Ovary (tissue), 9 donors: ENCODE results near the gene CLIC3. TPM values are rescaled to one million over a fixed set of nuclear protein-coding genes. Genes with fewer than 3 reads are reported as not detected.

Experiments used
- DNase-seq, 5 donors: peaks; one replicate each; pipeline ENCODE4 v3.0.0-alpha.2; 2019 to 2020
- H3K27ac ChIP-seq, 2 donors: fragments of 200-600 bp; one replicate each; pipeline versions ENCODE4 v1.5.1 to v1.8.0; 2019 to 2022
- H3K27me3 ChIP-seq: fragments of 200-600 bp; one replicate; pipeline ENCODE4 v1.8.0; 2022
- H3K36me3 ChIP-seq: fragments of 200-600 bp; sonication (generic); one replicate; pipeline ENCODE4 v1.5.1; 2019
- H3K4me1 ChIP-seq: one replicate; pipeline ENCODE4 v1.8.1; 2013; ENCODE audit warnings: mild to moderate bottlenecking, moderate library complexity; ENCODE audit not compliant: insufficient read depth
- H3K4me3 ChIP-seq: fragments of 200-600 bp; sonication (generic); one replicate; pipeline ENCODE4 v1.5.1; 2017
- H3K9me3 ChIP-seq, 2 donors: fragments of 200-600 bp in 1 of 2; sonication (generic) in 1 of 2; one replicate each; pipeline versions ENCODE4 v1.5.1 to v1.8.1; 2013 to 2019; ENCODE audit warnings: mild to moderate bottlenecking in 1 of 2, moderate library complexity in 1 of 2
- CTCF ChIP-seq, 3 donors: fragments of 450-650 bp in 2 of 3; fragments of 200-600 bp in 1 of 3; IDR thresholded peaks; one replicate each; pipeline versions ENCODE4 v1.5.1 to v1.8.0; 2016 to 2022; ENCODE audit warnings: antibody characterized with exemption in 3 of 3, mild to moderate bottlenecking in 1 of 3
- EP300 ChIP-seq: sonication (generic); formaldehyde crosslinking; IDR thresholded peaks from one replicate; pipeline ENCODE4 v1.6.1; 2017; ENCODE audit warnings: antibody characterized with exemption
- POLR2A ChIP-seq: fragments of 450-650 bp; IDR thresholded peaks from one replicate; pipeline ENCODE4 v1.6.1; 2017; ENCODE audit warnings: antibody characterized with exemption, mild to moderate bottlenecking, moderate library complexity
- WGBS, 3 donors: extraction: QIAGEN DNeasy Blood & Tissue Kit in 1 of 3; methylation state at CpG; one replicate each; pipeline versions ENCODE4 v1.1.5 to v1.1.7; 2013 to 2017; 5-methylcytosine and 5-hydroxymethylcytosine counted together
- intact Hi-C, 4 donors: fragments of 100-400 bp; cut with DNase I; formaldehyde crosslinking; loops; one replicate each; pipeline versions ENCODE4 v1.11.0 to v1.15.1; 2022 to 2023
- polyA plus RNA-seq, 2 donors: library from polyadenylated mRNA; stranded (reverse); fragments of 200-250 nt in 1 of 2; fragments of 350-450 nt in 1 of 2; fragmentation: Illumina TruSeq in 1 of 2; extraction: RNeasy Lipid Tissue Mini Kit (QIAGEN cat#74804) in 1 of 2; gene quantifications; one replicate each; pipeline ENCODE4 v1.2.3, GENCODE V29; 2013 to 2014
- total RNA-seq, 7 donors: library from RNA; depleted of rRNA in 2 of 7; stranded (reverse); fragments of >200 nt in 2 of 7; fragmentation: NEBNext Ultra II Directional in 3 of 7; extraction: Animal tissue kit (Norgen Biotek cat#: 25700) in 3 of 7; gene quantifications; one replicate each; pipeline versions ENCODE4 v1.1.0 to v1.2.4, GENCODE V29; 2016 to 2023
- donor health status: DM: no; HTN: no; CAD: no; lungs with moderate emphysema.
- donor health status: DM: no; HTN: no; CAD: no.
- donor health status: Bipolar disorder and iron deficiency.
- donor health status: DM: yes; HTN: yes; CAD: no.
- donor health status: DM: no; HTN: no; CAD: no.
- donor health status: DM: yes; HTN: yes; CAD: no.

CLIC3 gene
- total and polyA plus RNA-seq, 9 donors: 0.57 to 6.5 (median 1.3) TPM; not detected in 3

- WGBS, 3 donors: 92 to 93% (median 93%) methylated on average over 39 of the region's 39 CpGs
- Histone ChIP-seq H3K9me3 (no peaks in the 10 kb centered on the region), H3K4me1 (peaks cover 5% of the 10 kb centered on the region), H3K27me3 (no peaks in the 10 kb centered on the region), H3K4me3 (no peak overlapping the region), H3K36me3 (no peaks in the 10 kb centered on the region), H3K27ac (no peak overlapping the region)
- intact Hi-C loops: no loop called here
- no peak for DNase-seq
- TF ChIP-seq CTCF (IDR thresholded peaks at IDR 0.05): no peak
- no peak for TF ChIP-seq POLR2A
- TF ChIP-seq EP300: no peak
These were observed 15.7 kb upstream of the CLIC3 start for GRCh38 chr9:137011907-137012675.

GRCh38 chr9:137011156-137011555, 14.8 kb upstream of the CLIC3 start:
- WGBS, 3 donors: 93 to 95% (median 94%) methylated on average over 24 of the region's 24 CpGs
- TF ChIP-seq CTCF (IDR thresholded peaks at IDR 0.05): no peak
- TF ChIP-seq POLR2A: no peak
- no peak for TF ChIP-seq EP300
- intact Hi-C loops: no loop called here
- Histone ChIP-seq H3K9me3 (no peaks in the 10 kb centered on the region), H3K36me3 (no peaks in the 10 kb centered on the region), H3K27ac (no peak overlapping the region), H3K4me3 (no peak overlapping the region), H3K27me3 (no peaks in the 10 kb centered on the region), H3K4me1 (peaks cover 14% of the 10 kb centered on the region)
- no peak for DNase-seq

DNA sequence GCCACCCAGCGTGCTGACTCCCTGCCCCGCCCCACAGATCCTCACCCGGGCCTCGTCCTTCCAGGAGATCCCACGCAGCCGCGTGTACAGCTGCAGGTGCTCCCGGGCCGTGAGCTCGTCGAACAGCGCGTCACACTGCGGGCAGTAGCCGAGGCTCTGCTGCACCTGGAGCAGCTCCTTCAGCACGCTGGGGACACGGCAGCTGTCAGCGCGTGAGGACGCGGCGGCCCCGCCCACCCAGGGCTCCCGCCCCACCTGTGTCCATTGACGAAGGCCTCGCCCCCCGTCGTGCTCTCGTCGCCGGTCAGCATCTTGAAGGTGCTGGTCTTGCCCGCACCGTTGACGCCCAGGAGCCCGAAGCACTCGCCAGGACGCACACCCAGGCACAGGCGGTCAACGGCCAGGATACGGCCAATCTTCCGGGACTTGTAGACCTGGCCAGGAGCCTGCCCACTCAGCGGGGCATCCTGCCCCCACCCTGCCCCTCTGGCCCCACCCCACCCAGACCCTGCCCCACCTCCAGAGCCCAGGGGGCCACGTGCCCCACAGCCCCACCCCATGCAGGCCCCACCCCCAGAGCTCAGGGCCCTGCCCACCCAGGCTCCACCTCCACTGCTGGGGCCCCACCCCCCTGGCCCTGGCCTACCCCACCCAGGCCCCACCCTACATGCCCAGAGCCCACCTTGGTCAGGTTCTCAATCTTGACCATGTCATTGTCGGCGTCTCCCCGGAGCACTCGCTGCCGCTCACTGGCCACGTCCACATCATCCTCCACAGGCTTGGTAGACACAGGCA, 13.8 kb upstream of the CLIC3 start:
- H3K4me3 ChIP-seq: no peak overlapping the region
- H3K27me3 ChIP-seq: no peaks in the 10 kb centered on the region
- H3K27ac ChIP-seq: no peak overlapping the region
- WGBS, 3 donors: 94 to 96% (median 96%) methylated on average over 43 to 49 of the region's 49 CpGs
- no peak for TF ChIP-seq POLR2A
- no peak for TF ChIP-seq EP300
- TF ChIP-seq CTCF (IDR thresholded peaks at IDR 0.05): no peak
- no peaks in the 10 kb centered on the region for H3K36me3 ChIP-seq
- intact Hi-C loops: no loop called here
- H3K4me1 ChIP-seq: peaks cover 16% of the 10 kb centered on the region
- no peak for DNase-seq
- H3K9me3 ChIP-seq: no peaks in the 10 kb centered on the region

DNA sequence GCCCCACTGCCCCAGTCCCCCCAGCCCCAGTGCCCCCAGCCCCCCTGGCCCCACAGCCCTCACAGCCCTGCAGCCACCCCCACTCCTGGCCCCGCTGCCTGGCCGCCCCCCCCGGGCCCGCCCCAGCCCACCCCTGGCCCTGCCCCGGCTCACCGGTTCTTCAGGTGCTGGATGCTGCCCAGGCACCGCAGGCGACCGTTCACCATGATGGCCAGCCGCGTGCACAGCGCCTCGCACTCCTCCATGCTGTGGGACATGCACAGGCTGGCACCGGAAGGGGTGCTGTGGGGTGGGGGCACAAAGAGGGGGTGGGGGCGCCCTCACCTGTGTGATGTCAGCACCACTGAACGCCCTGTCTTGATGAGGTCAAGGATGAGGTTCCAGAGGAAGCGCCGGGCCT, 12.8 kb upstream of the CLIC3 start:
- Histone ChIP-seq H3K4me1 (peaks cover 16% of the 10 kb centered on the region), H3K27me3 (no peaks in the 10 kb centered on the region), H3K27ac (no peak overlapping the region), H3K9me3 (no peaks in the 10 kb centered on the region), H3K36me3 (no peaks in the 10 kb centered on the region), H3K4me3 (no peak overlapping the region)
- DNase-seq: no peak
- 89 to 97% (median 93%) methylated on average over 10 to 18 of the region's 18 CpGs for WGBS, 3 donors
- no peak for TF ChIP-seq EP300
- TF ChIP-seq POLR2A: no peak
- no peak for TF ChIP-seq CTCF (IDR thresholded peaks at IDR 0.05)
- intact Hi-C loops: no loop called here
